HS-5 (cell line): ENCODE measurements around the gene NANOS1.

Experiments used
- DNase-seq: peaks from one replicate; pipeline ENCODE4 v3.0.0-alpha.2; 2012; ENCODE audit warnings: low read depth

Gene NANOS1, protein sequence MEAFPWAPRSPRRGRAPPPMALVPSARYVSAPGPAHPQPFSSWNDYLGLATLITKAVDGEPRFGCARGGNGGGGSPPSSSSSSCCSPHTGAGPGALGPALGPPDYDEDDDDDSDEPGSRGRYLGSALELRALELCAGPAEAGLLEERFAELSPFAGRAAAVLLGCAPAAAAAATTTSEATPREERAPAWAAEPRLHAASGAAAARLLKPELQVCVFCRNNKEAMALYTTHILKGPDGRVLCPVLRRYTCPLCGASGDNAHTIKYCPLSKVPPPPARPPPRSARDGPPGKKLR

DNA sequence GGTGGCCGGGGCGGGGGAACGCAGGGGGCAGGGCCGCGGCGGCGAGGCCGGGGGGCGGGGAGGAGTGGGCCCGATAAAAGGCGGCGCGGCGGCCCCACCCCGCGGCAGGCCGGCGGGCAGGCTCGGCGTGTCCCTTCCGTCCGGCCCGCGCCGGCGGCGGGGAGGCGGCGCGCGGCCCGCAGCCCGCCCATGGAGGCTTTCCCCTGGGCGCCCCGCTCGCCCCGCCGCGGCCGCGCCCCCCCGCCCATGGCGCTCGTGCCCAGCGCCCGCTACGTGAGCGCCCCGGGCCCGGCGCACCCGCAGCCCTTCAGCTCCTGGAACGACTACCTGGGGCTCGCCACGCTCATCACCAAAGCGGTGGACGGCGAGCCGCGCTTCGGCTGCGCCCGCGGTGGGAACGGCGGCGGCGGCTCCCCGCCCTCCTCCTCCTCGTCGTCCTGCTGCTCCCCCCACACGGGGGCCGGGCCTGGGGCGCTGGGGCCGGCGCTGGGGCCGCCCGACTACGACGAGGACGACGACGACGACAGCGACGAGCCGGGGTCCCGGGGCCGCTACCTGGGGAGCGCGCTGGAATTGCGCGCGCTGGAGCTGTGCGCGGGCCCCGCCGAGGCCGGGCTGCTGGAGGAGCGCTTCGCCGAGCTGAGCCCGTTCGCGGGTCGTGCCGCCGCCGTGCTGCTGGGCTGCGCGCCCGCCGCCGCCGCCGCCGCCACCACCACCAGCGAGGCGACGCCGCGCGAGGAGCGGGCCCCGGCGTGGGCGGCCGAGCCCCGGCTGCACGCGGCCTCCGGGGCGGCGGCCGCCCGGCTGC is at the start of gene NANOS1:
Gene NANOS1, plus strand, starts transcription at position 102 of the 808 bp plus-strand sequence. Its CDS starts 88 bp downstream, at position 190.
- no peak for DNase-seq

DNA sequence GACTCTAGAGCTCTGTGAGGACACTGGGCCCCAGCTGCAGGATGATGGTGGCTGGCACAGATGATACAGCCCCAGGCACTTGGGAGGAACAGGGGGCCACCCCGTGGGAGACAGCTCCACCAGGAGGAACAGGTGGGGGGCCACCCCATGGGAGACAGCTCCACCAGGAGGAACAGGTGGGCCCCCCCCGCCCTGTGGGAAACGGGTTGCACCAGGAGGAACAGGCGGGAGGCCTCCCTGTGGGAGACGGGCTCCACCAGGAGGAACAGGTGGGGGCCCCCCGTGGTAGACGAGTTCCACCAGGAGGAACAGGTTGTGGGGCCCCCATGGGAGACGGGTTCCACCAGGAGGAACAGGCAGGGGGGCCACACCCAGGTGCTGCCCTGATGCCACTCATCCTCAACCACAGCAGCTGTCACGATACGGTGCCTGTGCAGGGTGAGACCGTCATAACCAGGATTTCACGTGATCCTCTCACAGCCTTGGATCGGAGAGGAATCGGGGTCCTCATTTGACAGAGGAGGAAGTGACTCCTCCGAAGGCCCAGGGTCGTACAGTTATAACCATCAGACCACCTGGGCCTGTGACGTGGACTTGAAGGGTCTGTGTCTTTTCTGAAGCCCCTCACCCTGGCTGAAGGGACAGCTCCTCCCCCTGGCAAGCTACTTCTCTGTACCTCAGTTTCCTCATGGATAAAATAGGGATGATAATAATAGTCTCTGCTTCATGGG is 49.2 kb upstream of the NANOS1 start:
- DNase-seq, result no peak

DNA sequence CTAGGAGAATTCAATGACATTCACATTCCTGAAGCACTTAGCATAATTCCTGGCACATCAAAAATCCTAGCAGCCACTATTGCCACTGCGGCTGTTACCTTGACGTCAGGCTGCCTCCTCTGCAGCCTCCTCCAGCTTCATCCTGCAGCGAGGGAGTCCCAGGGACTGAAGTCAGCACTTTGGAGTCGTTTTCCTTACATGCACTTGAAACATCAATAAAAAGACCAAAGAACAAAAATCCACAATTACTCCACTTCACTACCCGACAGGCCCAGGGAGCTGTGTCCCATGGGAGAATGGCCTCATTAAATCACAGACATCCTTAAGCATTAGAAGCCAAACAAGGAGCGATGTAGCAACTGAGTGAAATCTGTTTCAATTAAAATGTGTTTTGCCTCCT is 48.6 kb upstream of the NANOS1 start:
- no peak for DNase-seq

DNA sequence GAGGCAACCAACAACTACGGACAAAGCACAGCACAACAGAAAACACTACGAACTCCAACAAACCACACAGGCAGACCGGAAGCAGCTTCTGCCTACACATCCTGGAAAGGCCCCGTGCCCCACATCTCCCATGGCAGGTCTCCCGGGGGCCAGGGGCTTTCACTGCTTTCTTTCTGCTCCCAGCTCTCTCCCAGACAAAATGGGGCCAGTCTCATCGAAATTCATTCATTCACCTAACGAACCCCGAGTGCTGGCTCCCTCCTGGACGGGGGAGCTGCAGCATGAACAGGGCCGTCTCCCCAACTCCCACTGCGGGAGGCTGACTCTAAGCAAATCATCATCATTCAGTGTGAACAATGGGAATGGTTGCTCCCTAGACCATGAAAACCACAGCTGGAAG is 47.6 kb upstream of the NANOS1 start:
- no peak for DNase-seq

DNA sequence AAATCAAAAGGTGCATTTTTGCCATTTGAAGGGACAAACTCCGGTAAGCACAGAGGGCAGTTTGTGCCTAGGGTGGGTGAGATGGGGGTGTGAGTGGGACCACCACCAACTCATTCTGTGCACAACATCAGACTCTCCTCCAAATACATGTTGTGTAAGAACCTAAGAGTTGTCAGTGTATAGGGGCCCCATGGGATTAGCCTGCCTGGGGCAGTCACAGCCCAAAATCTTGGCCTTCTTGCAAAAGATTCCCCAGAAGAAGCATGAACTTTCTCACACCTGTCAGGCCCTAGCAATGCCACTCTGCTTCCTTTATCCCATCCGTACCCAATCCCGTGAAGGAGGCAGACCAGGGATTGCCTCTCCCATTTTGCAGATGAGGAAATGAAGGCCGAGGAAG is 47.1 kb upstream of the NANOS1 start:
- no peak for DNase-seq

DNA sequence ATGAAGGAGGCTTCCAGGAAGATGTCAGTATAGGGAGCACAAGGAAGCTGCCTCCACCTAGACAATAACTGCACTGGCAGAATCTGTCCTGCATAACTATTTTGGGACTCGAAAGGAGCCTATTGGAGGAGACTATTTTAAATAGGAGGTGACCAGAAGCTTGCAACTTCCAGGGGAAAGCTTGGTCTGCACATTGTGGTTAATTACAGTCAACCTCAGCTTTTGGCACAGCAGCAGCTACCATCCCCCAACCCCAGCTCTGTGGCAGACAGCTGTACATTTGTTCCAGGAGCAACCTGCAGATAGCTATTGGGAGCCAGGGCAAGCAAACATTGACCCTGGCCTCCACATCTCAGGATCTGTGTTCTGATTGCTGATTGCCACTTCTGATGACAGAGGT is 46.3 kb upstream of the NANOS1 start:
- DNase-seq, result no peak

DNA sequence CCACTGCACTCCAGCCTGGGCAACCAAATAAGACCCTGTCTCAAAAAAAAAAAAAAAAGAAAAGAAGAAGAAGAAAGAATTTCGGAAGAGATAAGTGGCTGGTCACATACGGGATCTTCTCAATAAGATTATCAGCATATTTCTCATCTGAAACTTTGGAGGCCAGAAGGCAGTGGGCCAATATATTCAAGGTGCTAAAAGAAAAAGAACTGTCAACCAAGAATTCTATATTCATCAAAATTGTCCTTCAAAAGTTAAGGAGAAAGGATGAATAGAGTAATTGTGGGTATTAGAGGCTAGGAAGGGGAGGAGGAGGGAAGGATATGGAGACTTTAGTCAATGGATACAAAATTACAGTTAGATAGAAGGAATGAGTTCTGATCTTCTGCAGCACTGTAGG is 43.9 kb upstream of the NANOS1 start:
- no peak for DNase-seq

DNA sequence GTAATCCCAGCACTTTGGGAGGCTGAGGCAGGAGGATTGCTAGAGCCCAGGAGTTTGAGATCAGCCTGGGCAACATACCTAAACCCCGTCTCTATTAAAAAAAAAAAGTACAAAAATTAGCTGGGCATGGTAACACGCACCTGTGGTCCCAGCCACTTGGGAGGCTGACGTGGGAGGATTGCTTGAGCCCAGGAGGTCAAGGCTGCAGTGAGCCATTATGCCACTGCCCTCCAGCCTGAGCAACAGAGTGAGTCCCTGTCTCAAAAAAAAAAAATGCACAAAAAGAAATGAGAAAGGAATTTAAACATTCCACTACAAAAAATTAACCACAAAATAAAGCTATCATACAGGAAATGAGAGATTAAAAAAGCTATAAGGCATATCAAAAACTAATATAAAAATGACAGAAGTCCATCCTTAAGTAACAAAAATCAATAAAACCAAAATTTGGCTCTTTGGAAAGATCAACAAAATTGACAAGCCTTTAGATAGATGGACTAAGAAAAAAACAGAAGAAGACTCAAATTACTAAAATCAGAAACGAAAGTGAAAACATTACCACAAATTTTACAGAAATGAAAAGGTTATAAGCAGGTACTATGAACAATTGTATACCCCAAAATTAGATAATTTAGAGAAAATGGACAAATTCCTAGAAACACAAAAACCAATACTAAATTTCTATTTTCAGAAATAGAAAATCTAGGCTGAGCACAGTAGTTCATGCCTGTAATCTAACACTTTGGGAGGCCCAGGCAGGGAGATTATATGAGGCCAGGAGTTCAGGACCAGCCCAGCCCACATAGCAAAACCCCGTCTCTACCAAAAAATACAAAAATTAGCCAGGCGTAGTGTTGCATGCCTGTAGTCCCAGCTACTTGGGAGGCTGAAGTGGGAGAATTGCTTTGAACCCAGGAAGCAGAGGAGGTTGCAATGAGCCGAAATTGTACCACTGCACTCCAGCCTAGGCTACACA is 42.4 kb upstream of the NANOS1 start:
- DNase-seq, result no peak

DNA sequence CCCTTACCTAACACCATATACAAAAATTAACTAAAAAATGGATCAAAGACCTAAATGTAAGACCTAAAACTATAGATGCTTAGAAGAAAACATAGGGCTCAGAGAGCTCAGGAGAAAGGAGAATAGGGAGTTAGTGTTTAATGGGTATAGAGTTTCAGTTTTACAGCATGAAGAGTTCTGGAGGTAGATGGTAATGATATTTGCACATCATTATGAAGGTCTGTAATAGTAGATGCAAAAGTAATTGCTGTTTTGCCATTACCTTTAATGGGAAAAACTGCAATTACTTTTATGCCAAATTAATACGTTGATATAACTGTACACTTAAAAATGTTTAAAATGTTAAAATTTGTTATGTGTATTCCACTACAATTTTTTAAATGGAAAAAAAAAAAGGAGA is 39.2 kb upstream of the NANOS1 start:
- no peak for DNase-seq

DNA sequence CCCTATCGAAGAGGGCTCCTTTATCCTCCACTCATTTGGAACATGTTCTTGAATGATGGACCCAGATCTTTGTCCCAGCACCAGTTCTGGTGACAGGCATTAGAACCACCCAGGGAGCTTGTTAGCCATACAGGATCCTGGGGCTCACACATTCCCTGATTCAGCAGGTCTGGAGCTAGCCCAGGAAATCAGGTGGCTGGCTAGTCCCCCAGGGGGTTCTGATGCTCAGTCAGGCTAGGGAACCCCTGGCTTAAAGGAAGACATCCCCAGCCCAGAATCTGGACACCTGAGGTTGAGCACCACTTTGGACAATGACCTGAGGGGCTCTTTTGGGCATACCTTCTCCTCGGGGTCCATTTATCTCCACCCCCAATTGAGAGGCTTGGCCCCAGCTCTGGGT is 37.0 kb upstream of the NANOS1 start:
- DNase-seq, result no peak

DNA sequence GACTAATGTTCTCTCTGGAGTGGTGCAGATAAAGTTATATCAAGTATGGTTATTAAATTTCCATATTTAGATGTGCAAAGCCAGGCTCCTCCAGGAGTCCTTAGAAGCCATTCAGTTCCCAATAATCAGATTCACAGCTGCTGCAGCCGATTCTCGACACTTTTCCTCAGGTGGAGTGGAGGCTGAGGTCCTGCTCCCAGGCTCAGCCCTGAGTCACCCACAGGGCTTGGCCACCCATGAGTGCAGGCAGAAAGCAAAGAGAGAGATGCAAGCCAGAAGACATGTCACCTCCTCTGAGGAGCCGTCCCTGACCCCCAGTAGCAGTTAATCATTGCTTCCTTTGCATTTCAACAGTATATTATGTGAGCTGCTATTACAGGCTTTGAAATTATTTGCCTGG is 36.3 kb upstream of the NANOS1 start:
- DNase-seq, result no peak

DNA sequence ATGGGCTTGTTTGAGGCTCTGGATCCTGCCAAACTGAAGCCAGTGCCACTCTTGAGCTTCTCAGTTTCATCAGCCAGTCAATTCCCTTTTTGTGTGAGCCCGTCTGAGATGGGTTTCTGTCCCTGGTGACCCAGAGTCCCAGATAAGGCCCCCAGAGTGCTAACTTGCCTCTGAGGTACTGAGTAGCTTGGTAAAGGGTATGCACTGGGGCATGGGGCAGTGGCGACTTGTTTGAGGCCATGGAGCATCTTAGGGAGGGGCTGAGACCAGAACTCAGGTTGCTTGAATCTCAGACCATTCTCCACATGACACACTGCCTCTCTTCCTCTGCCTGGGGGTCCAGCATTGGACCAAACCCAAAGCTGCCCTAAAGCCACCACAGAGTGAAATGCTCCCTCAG is 35.2 kb upstream of the NANOS1 start:
- no peak for DNase-seq

DNA sequence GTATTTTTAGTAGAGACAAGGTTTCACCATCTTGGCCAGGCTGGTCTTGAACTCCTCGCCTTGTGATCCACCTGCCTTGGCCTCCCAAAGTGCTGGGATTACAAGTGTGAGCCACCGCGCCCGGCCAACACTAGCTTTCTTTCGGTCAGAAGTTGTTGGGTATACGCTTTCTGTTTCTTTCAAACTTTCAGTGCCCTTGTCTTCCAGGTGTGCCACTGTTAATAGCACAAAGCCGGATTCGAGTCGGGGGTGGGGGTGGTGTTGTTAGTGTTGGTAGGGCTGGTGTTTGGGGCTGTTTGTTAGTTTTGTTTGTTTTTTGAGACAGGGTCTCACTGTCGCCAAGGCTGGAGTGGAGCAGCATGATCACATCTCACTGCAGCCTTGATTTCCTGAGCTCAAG is 33.8 kb upstream of the NANOS1 start:
- DNase-seq, result no peak

DNA sequence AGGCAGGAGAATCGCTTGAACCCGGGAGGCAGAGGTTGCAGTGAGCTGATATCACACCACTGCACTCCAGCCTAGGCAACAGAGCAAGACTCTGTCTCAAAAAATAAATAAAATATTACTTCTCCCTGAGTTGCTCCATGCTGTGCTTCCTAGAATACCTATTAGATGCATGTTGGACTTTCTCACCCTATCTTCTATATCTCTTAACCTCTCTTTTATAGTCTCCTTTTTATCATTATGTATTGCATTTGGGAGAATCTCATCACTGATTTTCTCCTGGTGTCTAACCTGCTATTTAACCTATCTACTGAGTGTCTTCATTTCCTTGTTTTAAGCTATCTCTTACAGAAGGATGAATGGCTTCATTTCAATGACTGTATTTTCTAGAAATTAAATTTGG is 32.1 kb upstream of the NANOS1 start:
- no peak for DNase-seq

DNA sequence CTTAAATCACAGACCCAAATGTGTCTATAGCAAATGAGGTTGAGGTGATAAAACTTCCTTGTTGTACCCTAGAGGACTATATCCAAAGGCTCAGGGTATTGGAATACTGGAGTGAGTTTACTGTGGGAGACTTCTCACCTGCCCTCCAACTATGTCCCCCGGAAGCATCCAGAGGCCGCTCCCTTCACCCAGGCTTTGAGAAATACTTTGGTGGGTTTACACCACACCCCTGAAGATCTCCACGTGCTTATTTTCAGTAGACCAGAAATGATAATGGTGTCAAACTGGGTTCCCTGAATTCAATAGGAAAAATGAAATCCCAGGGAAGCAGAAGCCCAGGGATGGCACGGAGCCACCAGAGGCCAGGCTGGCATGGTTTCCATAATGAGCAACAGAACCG is 31.3 kb upstream of the NANOS1 start:
- DNase-seq, result no peak

DNA sequence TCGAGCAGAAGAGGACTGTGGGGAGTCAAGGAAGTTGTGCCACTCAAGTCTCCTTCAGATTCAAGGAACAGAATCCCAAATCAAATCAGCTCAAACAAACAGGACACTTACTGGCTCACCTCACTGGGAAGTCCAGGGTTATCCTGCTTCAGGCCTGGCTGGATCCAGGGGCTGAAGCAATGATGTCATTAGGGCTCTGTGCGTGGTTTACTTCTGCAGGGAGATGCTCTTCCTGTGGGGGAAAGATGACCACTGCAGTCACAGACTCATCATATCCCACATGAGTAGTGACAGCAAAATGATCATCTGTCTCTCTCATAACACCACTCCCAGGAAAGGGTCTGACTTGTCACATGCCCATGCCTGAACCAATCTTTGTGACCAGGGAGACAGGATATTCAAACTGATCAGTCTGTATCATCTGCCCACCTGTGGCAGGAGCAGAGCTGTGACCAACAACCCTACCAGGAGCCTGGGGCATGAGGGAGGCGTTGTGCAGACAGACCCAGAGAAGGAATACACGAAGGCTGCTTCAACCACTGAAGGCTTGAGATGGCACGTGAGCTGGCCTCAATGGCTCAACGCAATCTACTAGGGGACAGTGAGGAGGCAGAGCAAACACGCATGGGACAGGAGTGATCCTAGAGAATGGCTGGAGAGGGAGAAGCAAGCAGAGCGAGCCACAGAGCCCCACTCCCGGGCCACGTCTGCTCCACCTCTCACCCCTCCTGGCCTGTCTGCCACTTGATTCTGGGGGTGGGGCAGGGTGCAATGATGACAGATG is 27.6 kb upstream of the NANOS1 start:
- no peak for DNase-seq

DNA sequence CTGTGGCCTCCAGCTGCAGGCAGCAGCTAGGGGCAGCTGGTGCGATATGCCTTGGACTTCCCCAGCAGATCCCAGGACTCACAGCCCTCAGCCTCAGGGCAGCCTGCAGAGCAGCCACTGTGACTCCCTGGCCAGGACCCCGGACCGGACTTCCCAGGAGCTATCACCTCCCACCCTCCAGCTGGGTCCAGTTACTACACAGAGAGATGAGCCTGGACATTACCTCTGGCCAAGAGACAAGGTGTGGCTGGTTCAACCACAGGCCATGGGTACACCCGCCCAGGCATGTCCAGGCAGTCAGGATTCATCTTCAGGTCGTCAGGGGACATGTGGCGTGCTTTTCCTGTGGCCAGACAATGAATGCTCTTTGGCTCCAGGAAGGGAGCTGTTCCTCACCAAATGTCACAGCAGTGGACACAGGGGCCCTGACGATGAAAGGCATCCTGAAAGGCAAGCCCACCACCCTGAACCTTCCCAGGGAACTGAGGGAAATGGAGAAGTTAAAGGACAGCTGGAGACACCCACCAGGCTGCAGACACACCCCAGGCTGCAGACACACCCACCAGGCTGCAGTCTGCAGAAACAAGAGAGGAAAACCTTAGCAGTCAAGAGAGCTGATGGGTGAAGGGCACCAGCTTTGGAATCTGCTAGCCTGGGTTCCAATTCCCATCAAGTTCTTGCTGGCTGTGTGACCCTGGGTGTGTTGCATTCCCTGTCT is 25.8 kb upstream of the NANOS1 start:
- DNase-seq, result no peak

DNA sequence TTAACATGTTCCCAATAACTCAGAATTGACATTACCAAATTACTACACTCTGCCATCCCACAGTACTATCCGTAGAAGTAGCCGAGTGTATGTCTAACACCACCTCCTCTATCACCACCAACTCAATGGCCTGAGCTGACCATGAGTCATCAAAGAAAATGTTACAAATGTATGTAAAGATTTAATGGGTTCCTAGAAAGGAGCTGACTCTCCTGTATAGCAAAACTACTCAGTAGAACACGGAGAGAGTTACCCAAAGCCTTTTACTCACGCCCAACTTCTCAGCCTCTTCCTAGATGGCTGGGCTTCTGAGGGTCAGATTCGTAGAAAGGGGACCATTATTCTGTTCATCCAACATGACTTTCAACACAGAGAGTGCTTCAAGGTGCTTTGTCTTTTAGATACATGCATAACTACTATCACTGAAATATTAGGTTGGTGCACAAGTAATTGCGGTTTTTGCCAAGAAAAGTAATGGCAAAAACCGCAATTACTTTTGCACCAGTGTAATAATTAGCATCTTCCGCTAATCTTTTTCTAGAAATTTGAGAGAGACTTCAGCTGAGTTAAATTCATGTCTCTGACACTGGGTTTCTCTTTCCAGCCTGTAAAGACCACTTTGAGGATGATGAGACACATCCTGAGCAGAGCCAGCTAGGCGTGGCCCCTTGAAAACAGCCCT is 24.0 kb upstream of the NANOS1 start:
- DNase-seq, result no peak

DNA sequence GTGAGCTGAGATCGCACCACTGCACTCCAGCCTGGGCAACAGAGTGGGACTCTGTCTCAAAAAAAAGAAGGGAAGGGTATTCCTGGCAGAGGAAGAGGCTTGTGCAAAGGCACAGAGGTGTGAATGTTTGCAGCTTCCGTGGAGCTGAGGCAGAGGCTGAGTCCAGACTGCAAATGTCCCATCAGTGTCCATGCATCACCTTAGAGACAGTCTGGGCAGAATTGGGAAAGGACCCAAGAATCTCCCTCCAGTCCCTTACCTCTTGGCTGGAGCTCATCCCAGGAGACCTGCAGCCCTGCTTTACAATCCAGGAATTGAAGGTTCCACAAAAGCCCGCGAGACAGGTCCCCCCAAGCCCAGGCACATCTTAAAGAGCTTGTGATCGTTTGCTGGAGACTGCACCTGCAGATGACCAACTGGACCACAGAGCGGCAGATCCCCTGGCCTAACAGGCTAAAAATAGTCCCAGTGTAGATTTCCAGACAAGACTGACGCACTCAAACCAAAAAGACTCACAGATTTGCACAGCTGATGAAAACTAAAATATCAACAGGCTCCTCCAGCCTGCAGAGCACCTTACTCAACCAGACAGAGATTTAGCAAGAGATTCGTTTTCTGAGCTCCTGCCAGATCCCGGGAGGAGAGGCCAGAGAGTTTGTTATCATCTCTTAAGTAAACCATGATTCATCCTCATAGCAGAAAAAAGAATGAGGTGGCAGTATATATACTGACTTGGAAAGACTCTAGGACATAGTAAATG is 22.9 kb upstream of the NANOS1 start:
- DNase-seq, result peak; percentile 93
